Uterus (tissue), 4 donors: ENCODE data around the gene FRG2C. TPM values are rescaled to one million over a fixed set of nuclear protein-coding genes. Genes with fewer than 3 reads are reported as not detected.

Experiments
- DNase-seq, 2 donors: peaks; one replicate each; pipeline ENCODE4 v3.0.0-alpha.2; 2019 to 2020
- H3K27ac ChIP-seq, 2 donors: fragments of 200-600 bp; sonication (generic); 1 replicate in 1 of 2; 2 replicates in 1 of 2; pipeline ENCODE4 v1.5.1; 2016 to 2018
- H3K27me3 ChIP-seq, 2 donors: fragments of 200-600 bp; sonication (generic); one replicate each; pipeline ENCODE4 v1.5.1; 2018 to 2019; ENCODE audit warnings: control low read depth in 1 of 2
- H3K36me3 ChIP-seq, 2 donors: fragments of 200-600 bp; sonication (generic); one replicate each; pipeline ENCODE4 v1.5.1; 2019; ENCODE audit warnings: control low read depth in 1 of 2
- H3K4me1 ChIP-seq, 2 donors: fragments of 200-600 bp; sonication (generic); one replicate each; pipeline ENCODE4 v1.5.1; 2018 to 2019; ENCODE audit warnings: control low read depth in 1 of 2
- H3K4me3 ChIP-seq, 2 donors: fragments of 200-600 bp; sonication (generic); 1 replicate in 1 of 2; 2 replicates in 1 of 2; pipeline ENCODE4 v1.5.1; 2018 to 2019; ENCODE audit warnings: mild to moderate bottlenecking in 1 of 2
- H3K9me3 ChIP-seq, 2 donors: fragments of 200-600 bp; sonication (generic); one replicate each; pipeline ENCODE4 v1.5.1; 2019; ENCODE audit warnings: control low read depth in 1 of 2
- POLR2A ChIP-seq, 2 donors: fragments of 450-650 bp; IDR thresholded peaks; one replicate each; pipeline ENCODE4 v1.6.1; 2016; ENCODE audit warnings: antibody characterized with exemption in 2 of 2, mild to moderate bottlenecking in 1 of 2, moderate library complexity in 1 of 2
- intact Hi-C: fragments of 100-400 bp; cut with DNase I; formaldehyde crosslinking; loops from one replicate; pipeline ENCODE4 v1.15.1; 2023; ENCODE audit warnings: low total_unique reads
- microRNA counts, 2 donors: library from miRNA; unstranded; fragments of <30 nt; microRNA quantifications; one replicate each; lab custom pipeline; 2016 to 2017
- microRNA-seq: library from miRNA; unstranded; fragments of <30 nt; microRNA quantifications from one replicate; pipeline ENCODE4, GENCODE V29; 2016; ENCODE audit warnings: borderline microRNAs expressed, borderline replicate concordance
- small RNA-seq: library from RNA; depleted of rRNA; stranded (forward); fragments of <200 nt; gene quantifications from one replicate; pipeline ENCODE3, GENCODE V24; 2016
- total RNA-seq, 4 donors: library from RNA; depleted of rRNA in 3 of 4; stranded (reverse); fragments of >200 nt in 3 of 4; gene quantifications; one replicate each; pipeline versions ENCODE4 v1.1.0 to v1.2.4, GENCODE V29; 2014 to 2023
- TF ChIP-seq, protein P1 (sequence below), 4 experiments: fragments of 200-600 bp in 2 of 4; fragments of 450-650 bp in 2 of 4; sonication (generic) in 2 of 4; IDR thresholded peaks; one replicate each; pipeline ENCODE4 v1.5.1; 2016 to 2019; ENCODE audit warnings: antibody characterized with exemption in 4 of 4, mild to moderate bottlenecking in 2 of 4, moderate library complexity in 1 of 4
- donor health status: DM: yes; HTN: yes; CAD: no.

FRG2C gene
- total RNA-seq, 4 donors from 2014 or later = not detected

DNA sequence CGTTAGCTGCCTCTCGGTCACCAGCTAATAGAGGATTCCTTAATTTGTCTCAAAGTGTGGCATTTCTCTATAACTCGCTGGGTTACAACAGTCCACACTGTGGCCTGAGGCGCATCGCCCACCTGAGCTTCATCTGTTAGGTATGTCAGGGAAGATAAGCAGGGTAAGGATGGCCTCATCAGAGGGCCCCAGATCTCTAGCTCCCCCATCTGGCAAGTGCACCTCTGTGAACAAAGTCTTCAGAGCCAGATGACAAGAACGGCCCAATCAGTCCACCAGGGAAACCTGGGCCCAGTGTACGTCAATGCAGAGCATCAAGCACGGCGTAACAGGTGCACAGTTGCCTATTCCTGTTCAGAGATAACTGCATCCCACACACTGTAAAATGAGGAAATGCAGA is 23.2 kb downstream of the FRG2C start:
- Histone ChIP-seq H3K27ac (no peak overlapping the region), H3K27me3 (no peaks in the 10 kb centered on the region), H3K4me3 (no peak overlapping the region), H3K4me1 (no peaks in the 10 kb centered on the region), H3K9me3 (no peaks in the 10 kb centered on the region), H3K36me3 (no peaks in the 10 kb centered on the region)
- TF ChIP-seq POLR2A (IDR thresholded peaks at IDR 0.05) = no peak
- TF ChIP-seq, protein P1, sequence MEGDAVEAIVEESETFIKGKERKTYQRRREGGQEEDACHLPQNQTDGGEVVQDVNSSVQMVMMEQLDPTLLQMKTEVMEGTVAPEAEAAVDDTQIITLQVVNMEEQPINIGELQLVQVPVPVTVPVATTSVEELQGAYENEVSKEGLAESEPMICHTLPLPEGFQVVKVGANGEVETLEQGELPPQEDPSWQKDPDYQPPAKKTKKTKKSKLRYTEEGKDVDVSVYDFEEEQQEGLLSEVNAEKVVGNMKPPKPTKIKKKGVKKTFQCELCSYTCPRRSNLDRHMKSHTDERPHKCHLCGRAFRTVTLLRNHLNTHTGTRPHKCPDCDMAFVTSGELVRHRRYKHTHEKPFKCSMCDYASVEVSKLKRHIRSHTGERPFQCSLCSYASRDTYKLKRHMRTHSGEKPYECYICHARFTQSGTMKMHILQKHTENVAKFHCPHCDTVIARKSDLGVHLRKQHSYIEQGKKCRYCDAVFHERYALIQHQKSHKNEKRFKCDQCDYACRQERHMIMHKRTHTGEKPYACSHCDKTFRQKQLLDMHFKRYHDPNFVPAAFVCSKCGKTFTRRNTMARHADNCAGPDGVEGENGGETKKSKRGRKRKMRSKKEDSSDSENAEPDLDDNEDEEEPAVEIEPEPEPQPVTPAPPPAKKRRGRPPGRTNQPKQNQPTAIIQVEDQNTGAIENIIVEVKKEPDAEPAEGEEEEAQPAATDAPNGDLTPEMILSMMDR (IDR thresholded peaks at IDR 0.05) = no peak
- no peak for DNase-seq
- intact Hi-C loops = no loop called here

GRCh38 chr3:75692061-75692460 is 27.9 kb downstream of the FRG2C start:
- Histone ChIP-seq H3K4me3 (no peak overlapping the region), H3K27me3 (no peaks in the 10 kb centered on the region), H3K4me1 (no peaks in the 10 kb centered on the region), H3K27ac (no peak overlapping the region), H3K36me3 (no peaks in the 10 kb centered on the region), H3K9me3 (peaks cover 0 to 3% of the 10 kb centered on the region in 2 donors)
- intact Hi-C loops = no loop called here
- no peak for DNase-seq
- no peak for TF ChIP-seq POLR2A (IDR thresholded peaks at IDR 0.05)
- TF ChIP-seq, protein P1 (IDR thresholded peaks at IDR 0.05) = no peak

MicroRNA genes within 50 kb of the gene (microRNA counts, 767-probe panel; counts per million panel counts)
- 0 counts per million in 2 donors for microRNA hsa-miR-1324 (lab: Ali Mortazavi, UCI)

Small RNA genes lying within 50 kb of the gene (microRNA-seq; reads per million reads assigned to microRNA genes)
- gene MIR1324 = not detected

Small RNA genes lying within 50 kb of the gene (small RNA-seq; reads per million reads assigned to genes)
- not detected for gene AC108724.2

Other genes starting within 250 kb of the FRG2C start
- 10 to 100 TPM; 11.3 to 30.3 (median 18.7) TPM for gene ZNF717, start 121.2 kb downstream of the FRG2C start, total RNA-seq